GM04503 (cell line): ENCODE results near the gene LUC7L2.
"Not testable (repeated sequence)": the region's sequence is repeated elsewhere in the genome, so short reads cannot be mapped to it uniquely, and the experiment has no call there.

ENCODE experiments used
- DNase-seq: peaks from one replicate; pipeline ENCODE4 v3.0.0-alpha.2; 2012; ENCODE audit warnings: low read depth

The LUC7L2 gene

GRCh38 chr7:139396323-139396951 lies 36.7 kb downstream of the LUC7L2 start:
- no peak for DNase-seq

DNA sequence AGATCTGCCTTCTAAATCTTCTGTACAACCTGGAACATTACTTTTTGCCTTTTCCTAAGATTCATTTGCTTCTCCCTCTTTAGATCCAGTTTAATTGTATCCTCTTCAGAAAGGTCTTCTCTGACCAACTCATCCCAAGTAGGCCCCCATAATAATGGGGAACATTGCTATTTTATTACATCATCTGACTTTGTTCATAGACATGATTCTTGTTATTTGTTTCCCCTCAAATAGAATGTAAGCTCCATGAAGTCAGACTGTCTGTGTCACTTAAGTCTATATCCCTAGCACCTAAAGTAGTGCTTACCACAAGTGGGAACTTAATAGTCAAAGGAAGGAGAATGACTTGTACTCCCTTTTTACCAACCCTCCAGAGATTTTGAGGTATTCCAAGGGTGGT lies 37.5 kb downstream of the LUC7L2 start:
- no peak for DNase-seq

DNA sequence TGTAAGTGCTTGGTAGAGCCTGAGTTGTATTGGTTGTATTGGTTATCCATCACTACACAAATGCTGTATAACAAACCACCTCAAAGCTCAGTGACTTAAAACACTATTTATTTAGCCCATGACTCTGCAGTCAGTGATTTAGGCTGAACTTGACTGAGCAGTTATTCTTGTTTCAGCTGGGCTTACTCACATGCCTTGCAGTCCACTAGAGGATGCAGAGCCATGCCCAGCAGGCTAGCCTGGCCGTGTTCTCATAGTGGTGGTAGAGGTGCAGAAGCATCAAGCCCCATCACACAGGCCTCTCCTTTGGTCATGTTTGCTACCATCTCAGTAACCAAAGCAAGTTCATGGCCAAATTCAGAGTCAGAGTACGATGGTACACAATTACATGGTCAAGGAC lies 43.9 kb downstream of the LUC7L2 start:
- no peak for DNase-seq

- DNase-seq: no peak
Measured at GRCh38 chr7:139407555-139407954, 47.9 kb downstream of the LUC7L2 start.

DNA sequence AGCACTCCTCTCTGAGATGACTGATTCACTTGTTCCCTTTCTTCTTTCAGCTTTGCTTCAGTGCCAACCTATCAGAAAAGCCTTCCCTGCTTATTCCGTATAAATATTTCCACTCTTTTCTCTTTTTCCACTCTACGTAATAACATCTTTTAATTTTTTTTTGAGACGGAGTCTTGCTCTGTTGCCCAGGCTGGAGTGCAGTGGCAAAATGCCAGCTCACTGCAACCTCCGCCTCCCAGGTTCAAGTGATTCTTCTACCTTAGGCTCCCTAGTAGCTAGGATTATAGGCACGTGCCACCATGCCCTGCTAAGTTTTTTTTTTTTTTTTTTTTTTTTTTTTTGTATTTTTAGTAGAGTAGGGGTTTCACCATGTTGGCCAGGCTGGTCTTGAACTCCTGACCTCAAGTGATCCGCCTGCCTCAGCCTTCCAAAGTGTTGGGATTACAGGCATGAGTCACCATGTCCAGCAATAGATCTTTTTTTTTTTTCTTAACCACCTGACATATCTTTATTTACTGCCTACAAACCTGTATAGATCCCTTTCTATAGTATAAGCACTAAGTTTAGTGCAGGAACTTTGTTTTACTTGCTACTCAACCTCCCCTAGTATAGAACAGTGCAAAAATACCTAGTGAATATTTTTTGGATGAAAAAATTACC lies 55.2 kb downstream of the LUC7L2 start:
- not testable (repeated sequence) for DNase-seq

DNA sequence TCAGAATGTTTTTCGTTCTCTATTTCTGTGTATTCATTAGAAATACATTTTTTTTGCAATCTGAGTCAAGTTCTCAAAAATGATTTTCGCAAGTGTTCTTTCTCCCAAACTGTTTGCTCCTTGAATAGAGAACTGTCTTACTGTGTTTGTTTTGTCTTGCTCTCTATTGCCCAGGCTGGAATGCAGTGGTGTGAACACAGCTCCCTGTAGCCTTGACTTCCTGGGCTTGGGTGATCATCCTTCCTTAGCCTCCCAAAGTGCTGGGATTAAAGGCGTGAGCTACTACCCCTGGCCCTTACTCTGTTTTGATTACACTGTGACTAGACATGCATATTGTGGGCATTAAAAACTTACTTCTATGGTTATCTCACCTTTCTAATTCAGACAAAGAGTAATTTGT lies 56.7 kb downstream of the LUC7L2 start:
- DNase-seq: no peak

DNA sequence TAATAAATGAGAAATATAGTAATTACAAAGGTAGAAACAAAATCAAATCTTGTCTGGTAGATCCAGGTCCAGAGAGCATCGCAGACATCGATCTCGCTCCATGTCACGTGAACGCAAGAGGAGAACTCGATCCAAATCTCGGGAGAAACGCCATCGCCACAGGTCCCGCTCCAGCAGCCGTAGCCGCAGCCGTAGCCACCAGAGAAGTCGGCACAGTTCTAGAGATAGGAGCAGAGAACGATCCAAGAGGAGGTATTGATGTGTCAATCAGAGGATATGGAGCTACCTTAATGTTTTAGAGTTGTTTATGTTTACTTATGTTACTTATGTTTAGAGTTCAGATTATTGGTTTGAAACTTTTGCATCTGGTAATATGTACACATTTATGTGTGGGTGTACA lies 57.8 kb downstream of the LUC7L2 start:
- DNase-seq: no peak

DNA sequence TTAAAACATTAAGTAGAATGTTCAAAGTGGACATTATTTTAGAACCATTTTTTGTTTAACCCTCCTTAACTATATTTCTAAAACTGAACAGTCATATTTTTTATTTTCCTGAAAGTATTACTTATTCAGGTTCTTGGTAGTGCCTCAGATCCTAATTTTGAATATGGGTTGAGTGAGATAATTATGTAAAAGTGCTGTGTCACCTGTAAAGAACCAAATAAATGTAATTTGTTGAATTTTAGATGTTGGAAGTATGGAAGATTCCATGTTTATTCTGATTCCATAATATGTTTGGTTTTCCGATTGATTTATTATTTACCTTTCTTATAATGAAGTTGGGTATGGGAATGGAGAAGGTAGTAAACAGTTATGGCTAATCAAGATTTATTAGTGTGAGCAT lies 61.4 kb downstream of the LUC7L2 start:
- no peak for DNase-seq

GRCh38 chr7:139422126-139422525 lies 62.4 kb downstream of the LUC7L2 start:
- no peak for DNase-seq

GRCh38 chr7:139423091-139423490 lies 63.4 kb downstream of the LUC7L2 start:
- DNase-seq: no peak

DNA sequence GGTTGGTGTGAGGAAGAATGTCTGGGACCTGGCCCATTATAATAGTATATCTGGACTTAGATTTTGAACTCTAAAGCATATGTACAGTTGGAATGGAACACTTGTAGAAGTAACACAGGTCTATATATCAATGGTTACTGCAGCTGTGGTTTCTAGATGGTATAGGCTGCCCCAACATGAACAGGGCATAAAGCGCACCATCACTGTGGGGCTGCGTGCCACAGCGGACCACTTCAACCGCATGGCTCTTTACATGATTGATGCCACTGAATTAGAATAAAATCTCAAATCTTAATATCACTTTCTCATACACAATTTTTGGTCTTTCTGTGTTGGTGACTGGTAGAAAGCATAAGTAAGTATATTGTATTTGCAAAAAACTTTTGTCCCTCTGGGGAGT lies 64.3 kb downstream of the LUC7L2 start:
- no peak for DNase-seq

- not testable (repeated sequence) for DNase-seq
Measured at GRCh38 chr7:139425701-139426100, 66.0 kb downstream of the LUC7L2 start.

GRCh38 chr7:139426258-139427028 lies 66.7 kb downstream of the LUC7L2 start:
- DNase-seq: no peak

DNA sequence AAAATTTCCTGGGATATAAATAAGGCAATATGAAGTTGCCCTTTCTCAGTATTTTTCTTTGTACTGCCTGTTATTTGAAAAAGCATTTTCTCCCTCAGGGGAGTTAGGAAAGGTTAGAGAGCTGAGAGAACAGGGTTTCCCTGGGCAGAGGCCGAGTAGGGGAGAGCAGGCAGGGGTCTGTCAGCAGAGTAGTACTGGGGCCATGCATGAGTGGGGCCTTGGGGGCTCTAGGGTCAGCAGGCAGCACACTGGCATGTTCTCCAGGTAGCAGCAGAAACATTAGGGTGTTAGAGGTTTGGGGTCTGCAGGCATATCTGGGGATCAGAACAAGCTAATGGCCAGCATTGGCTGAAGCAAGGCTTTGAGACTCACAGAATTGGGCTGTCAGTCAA lies 67.3 kb downstream of the LUC7L2 start:
- DNase-seq: no peak

- DNase-seq: no peak
Measured at GRCh38 chr7:139427788-139428187, 68.1 kb downstream of the LUC7L2 start.

DNA sequence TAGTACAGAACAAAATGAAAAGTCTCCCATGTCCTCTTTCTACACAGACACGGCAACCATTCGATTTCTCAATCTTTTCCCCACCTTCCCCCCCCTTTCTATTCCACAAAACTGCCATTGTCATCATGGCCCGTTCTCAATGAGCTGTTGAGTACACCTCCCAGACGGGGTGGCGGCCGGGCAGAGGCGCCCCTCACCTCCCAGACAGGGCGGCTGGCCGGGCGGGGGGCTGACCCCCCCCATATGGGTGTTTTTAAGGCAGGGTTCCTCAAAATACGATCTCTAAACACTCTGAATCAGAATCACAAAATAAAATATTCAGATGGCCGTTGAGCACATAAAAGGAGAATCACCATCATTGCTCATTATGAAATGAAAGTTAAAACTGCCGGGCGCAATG lies 70.0 kb downstream of the LUC7L2 start:
- DNase-seq: not testable (repeated sequence)

GRCh38 chr7:139430443-139430842 lies 70.7 kb downstream of the LUC7L2 start:
- DNase-seq: no peak

DNA sequence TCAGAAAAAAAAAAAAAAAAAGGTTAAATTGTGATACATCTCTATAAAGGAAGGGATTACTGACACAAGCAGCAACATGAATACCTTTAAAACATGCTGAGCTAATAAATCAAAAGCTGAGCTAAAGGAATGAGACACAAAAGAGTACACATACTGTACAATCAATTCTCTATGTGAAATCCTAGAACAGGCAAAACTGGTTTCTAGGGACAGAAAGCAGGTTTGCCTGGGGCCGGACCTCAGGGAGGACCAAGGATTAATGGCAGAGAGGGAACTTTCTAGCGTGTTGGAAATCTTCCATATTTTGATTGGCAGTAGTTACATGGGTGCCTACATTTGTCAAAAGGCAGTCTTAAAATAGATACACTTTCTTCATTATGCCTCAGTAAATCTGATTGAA lies 71.3 kb downstream of the LUC7L2 start:
- no peak for DNase-seq

DNA sequence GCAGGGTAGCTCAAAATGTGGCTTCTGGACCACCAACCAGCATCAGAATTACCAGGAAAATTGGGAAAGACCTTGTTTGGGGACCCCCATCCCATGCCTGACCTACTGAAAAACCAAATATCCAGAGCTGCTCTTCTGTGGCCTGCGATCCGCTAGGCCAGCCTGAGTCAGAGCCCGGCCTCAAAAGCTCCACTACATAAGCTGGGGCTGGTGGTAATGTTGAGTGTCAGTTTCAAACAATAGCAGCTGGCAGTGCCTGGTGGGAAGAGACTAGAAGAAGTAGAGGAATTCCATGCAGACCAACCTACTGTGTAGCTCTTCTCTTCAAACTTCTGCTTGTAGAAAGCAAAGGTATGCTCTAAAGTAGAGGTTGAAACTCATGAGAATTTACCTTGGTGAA lies 71.8 kb downstream of the LUC7L2 start:
- DNase-seq: no peak

- DNase-seq: no peak
Measured at GRCh38 chr7:139436806-139437205, 77.1 kb downstream of the LUC7L2 start.

DNA sequence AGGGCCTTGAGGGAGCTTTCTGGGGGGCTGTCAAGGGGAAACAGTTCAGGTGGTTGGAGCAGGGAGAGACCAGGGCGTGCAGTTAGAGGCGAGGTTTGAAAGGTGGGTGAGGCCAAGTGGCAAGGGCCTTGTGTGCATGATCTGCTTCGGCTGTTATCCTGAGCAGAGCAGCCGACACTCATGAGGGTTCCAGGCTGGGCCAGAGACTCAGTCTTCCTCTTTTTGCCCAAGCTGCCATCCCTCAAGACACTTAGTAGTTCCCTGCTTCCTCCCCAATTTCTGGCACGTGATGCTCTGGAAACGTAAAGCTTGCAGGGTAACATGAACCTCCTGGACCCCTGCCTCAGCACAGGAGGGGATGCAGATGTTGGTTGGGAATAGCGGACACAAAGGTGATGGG lies 79.7 kb downstream of the LUC7L2 start:
- no peak for DNase-seq

DNA sequence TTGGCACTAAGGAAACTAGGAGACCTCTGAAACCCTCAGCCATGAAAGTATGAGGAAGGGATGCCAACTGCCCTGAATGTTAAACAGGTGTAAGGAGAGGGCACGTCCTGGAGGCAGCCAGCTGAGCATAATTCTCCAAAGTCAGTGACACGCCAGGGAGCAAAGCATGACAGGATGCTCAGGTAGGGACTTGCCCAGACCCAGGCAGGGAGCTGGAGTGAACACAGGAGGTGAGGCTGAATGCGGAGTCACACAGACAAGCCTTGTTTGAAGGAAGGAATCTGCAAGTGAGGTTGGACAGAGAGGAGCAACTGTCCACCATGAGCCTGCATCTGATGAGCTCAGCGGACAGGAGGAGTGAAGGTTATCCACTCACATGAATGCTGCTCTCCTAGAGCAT lies 82.3 kb downstream of the LUC7L2 start:
- no peak for DNase-seq
